ELF-1 (cell line): ENCODE data around the gene QRICH1.
"Not testable (repeated sequence)": the region's sequence is repeated elsewhere in the genome, so short reads cannot be mapped to it uniquely, and the experiment has no call there.

Experiments
- DNase-seq: peaks from one replicate; pipeline ENCODE4 v3.0.0-alpha.2; 2016; ENCODE audit warnings: low read depth, low spot score

Gene QRICH1

GRCh38 chr3:49017229-49017970, 76.5 kb downstream of the QRICH1 start:
- no peak for DNase-seq

- no peak for DNase-seq
These were observed 77.2 kb downstream of the QRICH1 start for GRCh38 chr3:49016414-49017228.

DNA sequence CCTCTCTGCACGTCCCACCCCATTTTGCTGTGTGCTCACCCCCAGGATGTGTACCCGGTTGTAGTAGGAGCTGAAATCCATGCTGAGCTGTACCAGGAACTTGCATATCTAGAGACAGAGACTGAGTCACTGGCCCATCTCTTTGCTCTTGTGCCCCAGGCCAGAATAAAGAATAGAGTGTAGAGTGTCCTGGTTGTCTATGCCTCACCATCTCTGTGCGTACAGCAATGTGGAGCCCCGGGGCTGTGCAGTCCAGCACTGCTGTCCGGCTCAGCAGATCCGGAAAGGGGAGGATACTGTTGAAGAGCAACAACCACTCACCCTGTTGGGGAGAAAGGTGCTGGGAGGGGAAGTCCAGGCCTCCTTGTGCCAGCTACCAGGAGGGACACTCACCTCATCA, 78.1 kb downstream of the QRICH1 start:
- DNase-seq: no peak

DNA sequence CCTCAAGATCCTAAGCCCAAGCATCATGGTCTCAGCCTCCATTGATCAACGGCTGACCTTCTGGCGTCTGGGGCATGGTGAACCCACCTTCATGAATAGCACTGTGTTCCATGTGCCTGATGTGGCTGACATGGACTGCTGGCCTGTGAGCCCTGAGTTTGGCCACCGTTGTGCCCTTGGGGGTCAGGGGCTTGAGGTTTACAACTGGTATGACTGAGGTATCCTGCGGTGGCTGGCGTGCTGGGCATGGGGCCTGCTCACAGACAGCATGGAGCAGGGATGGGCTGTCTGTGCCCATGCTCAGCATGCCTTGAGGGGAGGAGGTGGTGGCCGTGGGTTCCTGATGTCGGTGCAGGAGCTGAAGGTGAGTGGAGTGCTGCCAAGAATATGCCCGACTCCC, 78.8 kb downstream of the QRICH1 start:
- DNase-seq: no peak

DNA sequence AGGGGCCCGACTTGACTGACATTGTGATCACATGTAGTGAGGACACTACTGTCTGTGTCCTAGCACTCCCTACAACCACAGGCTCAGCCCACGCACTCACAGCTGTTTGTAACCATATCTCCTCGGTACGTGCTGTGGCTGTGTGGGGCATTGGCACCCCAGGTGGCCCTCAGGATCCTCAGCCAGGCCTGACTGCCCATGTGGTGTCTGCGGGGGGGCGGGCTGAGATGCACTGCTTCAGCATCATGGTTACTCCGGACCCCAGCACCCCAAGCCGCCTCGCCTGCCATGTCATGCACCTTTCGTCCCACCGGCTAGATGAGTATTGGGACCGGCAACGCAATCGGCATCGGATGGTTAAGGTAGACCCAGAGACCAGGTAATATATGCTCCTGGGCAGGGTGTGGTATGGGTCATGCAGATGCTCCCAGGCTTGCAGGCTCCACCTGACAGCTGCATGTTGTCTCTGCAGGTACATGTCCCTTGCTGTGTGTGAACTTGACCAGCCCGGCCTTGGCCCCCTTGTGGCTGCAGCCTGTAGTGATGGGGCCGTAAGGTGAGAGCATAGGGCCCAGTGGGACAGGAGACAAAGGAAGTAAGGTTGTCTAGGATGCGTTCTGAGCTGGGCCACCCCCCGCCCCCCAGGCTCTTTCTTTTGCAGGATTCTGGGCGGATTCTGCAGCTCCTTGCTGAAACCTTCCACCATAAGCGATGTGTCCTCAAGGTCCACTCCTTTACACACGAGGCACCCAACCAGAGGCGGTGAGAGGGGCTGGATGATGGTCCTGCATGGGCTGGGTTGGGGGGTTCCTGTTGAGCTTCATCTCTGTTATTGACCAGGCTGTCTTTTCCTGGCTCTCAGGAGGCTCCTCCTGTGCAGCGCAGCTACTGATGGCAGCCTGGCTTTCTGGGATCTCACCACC, 79.9 kb downstream of the QRICH1 start:
- peak; percentile 83 for DNase-seq

GRCh38 chr3:49013113-49013737, 80.6 kb downstream of the QRICH1 start:
- no peak for DNase-seq

- no peak for DNase-seq
These were observed 81.3 kb downstream of the QRICH1 start for GRCh38 chr3:49012441-49013017.

DNA sequence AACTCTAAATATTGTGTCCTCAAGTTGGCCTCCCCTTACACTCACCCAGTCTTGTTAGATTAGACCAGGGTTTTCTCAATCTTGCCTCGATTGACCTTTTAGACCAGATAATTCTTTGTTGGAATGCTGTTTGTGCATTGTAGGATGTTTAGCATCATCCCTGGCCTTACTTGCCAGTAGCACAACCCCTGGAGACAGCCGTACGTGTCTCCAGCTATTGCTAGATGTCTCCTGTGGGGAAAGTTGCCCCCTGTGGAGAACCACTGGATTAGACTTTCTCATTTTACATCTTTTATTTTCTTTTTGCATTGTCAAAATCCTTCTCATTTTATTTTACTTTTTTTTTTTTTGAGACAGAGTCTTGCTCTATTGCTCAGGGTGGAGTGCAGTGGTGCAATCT, 84.5 kb downstream of the QRICH1 start:
- DNase-seq: no peak

DNA sequence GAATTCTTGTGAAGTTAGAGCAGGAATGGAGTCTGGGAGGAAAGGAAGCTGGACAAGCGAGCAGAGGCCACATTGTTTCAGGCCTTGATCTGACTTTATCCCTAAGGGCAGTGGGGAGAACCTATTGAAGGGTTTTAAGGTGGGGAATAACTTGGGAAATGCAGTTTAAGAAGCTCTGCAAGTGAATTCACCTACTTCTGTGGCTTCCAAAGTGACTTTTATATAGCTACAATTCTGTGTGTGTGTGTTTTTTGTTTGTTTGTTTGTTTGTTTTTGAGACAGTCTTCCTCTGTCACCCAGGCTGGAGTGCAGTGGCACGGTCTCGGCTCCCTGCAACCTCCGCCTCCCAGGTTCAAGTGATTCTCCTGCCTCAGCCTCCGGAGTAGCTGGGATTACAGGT, 85.2 kb downstream of the QRICH1 start:
- DNase-seq: not testable (repeated sequence)

DNA sequence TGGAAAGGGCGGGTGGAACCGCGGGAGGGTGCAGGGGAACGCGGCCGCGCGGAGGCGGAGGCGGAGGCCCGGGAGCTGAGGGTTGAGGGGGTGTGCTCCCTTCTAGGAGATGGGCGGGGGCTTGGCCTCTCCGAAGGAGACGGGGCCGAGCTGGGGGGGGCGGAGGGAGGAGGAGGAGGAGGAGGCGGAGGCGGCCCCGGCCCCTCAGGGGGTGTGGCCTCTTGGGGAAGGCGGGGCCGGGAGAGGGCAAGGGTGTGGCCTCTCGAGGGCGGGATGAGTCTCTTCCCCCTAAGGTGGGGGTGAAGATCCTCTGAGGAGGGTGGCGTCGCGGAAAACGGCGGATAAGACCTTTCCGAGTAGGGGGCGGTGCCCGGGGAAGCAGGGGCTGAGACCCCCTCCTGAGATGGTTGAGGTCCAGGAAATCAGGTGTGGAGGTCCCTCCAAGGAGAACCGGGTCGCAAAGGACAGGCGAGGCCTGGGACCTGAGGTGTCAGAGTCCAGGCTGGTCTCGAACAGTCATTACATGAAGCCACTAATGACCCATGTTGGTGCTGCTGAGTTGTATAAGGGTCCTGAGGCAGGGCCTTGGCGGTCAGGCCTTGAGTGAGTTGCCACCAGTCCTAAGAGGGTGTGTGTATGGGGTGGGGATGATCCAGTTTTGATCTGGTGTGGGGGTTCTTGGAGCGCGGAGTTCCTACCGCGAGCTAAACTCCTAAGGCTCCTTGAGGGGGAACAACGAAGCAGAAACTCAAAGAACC, 85.9 kb downstream of the QRICH1 start:
- DNase-seq: peak; percentile 92

DNA sequence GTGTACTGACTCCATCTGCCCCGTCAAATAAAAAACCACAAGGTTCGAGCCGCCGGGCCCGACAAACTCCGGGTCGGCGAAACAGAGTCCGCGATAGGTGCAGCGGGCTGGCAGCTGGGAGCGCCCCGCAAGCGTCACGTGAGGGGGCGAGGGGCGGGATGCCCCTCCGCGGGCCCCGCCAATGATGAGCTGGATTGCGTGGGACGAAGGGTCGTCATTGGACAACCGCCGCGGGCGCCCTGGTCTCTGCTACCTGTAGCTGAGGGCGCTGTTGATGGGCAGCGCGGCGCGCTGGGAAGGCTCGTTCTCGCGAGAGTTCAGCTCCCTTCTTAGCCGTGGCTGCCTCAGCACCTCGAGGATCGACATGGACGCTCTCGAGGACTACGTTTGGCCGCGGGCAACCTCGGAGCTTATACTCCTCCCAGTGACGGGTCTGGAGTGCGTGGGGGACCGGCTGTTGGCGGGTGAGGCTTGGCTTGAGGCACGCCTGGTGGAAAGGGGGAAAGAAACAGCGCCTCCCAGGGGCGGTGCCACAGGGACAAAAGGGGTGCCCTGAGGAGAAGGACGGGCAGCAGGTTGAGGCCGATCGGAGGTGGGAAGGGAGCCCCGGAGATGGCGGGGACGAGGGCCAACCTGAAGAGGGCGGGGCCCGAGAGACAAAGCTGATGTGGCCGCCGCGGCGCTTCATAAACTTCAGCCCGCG, 86.7 kb downstream of the QRICH1 start, which contains the start of gene WDR6:
Gene WDR6 (plus strand): TSS at position 324 of the 703 bp plus-strand sequence. CDS start 41 bp downstream, at position 365.
- DNase-seq: peak; percentile 99

GRCh38 chr3:49006408-49007067, 87.3 kb downstream of the QRICH1 start:
- no peak for DNase-seq

- no peak for DNase-seq
These were observed 87.9 kb downstream of the QRICH1 start for GRCh38 chr3:49005998-49006397.

GRCh38 chr3:49005303-49005680, 88.6 kb downstream of the QRICH1 start:
- no peak for DNase-seq

- no peak for DNase-seq
These were observed 89.2 kb downstream of the QRICH1 start for GRCh38 chr3:49004352-49005302.

- no peak for DNase-seq
These were observed 92.7 kb downstream of the QRICH1 start for GRCh38 chr3:49001155-49001554.

DNA sequence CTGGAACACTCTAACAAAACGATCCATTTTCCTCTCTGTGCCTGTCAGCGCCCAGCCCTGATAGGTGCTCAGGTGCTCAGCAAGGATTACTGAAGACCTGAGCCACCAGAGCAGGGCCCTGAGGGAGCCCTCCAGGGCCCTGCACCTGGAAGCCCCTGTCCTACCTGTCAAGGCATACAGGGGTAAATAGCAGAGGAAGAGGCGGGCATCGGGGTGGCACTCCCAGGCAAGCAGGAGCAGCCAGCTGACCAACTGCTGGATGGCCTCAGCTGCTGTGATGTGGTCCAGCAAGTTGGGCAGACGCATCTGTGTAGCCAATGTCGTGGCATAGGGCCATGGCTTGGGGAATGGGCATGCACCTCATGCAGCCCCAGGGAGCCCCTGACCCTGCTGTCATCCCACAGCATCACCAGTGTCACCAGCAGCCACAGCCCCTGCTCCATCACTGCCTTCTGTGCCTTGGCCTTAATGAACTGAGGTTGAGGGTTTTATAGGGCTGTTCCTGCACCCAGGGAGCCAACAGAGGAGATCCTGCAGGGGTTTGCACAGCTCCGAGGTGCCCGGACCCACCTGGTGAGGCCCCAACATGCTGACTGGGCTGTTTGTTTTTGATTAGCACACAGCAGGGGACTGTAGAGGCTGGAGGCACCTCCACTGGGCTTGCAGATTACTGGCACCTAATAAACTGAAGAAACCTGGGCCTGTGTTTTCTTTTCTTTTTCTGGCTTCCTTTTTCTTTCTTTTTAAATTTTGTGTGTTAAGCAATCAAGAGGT, 94.6 kb downstream of the QRICH1 start:
- no peak for DNase-seq
